H1 (cell line): ENCODE data around the gene RPL37A. TPM values are rescaled to one million over a fixed set of nuclear protein-coding genes. Genes with fewer than 3 reads are reported as not detected.

Source experiments
- CTCF ChIA-PET: fragments of 300-600 bp; sonication (Branson Sonifier 250); formaldehyde crosslinking; loops from one replicate; lab custom pipeline; 2021; ENCODE audit not compliant: partially characterized antibody; lab: Charles Lee
- POLR2A ChIA-PET: fragments of 300-600 bp; sonication (Branson Sonifier 250); formaldehyde crosslinking; loops from one replicate; lab custom pipeline; 2021; ENCODE audit warnings: inconsistent platforms; ENCODE audit not compliant: partially characterized antibody; lab: Charles Lee
- DNase-seq, 2 experiments: peaks; one replicate each; pipeline versions ENCODE4 v3.0.0 to v3.0.0-alpha.2; 2010 to 2022; ENCODE audit warnings: low spot score in 2 of 2, low read depth in 1 of 2, mixed read lengths in 1 of 2
- FAIRE-seq: peaks from 2 replicates; lab custom pipeline; 2011; peaks lifted over from hg19 to GRCh38; lab: Jason Lieb, UNC
- H2AFZ ChIP-seq: 2 replicates; pipeline ENCODE4 v1.8.1; 2012; ENCODE audit warnings: low read length, inconsistent platforms
- H2AK5ac ChIP-seq: 2 replicates; pipeline ENCODE4 v1.6.1; 2013; ENCODE audit warnings: low read depth, low read length
- H2BK120ac ChIP-seq: replicated peaks from 2 replicates; pipeline ENCODE3; 2013; ENCODE audit warnings: low read depth, low read length, inconsistent platforms
- H2BK12ac ChIP-seq: 2 replicates; pipeline ENCODE4 v1.6.1; 2013; ENCODE audit warnings: low read depth, low read length
- H2BK15ac ChIP-seq: 2 replicates; pipeline ENCODE4 v1.6.1; 2013; ENCODE audit warnings: low read length
- H2BK20ac ChIP-seq: 2 replicates; pipeline ENCODE4 v1.6.1; 2013; ENCODE audit warnings: low read length
- H2BK5ac ChIP-seq: 2 replicates; pipeline ENCODE4 v1.6.1; 2013; ENCODE audit warnings: low read depth, low read length
- H3K14ac ChIP-seq: 2 replicates; pipeline ENCODE4 v1.6.1; 2013; ENCODE audit warnings: inconsistent platforms; ENCODE audit not compliant: insufficient read length
- H3K18ac ChIP-seq: 2 replicates; pipeline ENCODE4 v1.6.1; 2013; ENCODE audit warnings: low read length; ENCODE audit errors: extremely low read depth
- H3K23ac ChIP-seq: 2 replicates; pipeline ENCODE4 v1.6.1; 2013; ENCODE audit warnings: inconsistent platforms; ENCODE audit not compliant: insufficient read length
- H3K23me2 ChIP-seq: 2 replicates; pipeline ENCODE4 v1.6.1; 2013; ENCODE audit warnings: low read depth, low read length
- H3K27ac ChIP-seq: 2 replicates; pipeline ENCODE4 v1.6.1; 2011; ENCODE audit warnings: low read depth, low read length, inconsistent platforms
- H3K27me3 ChIP-seq, 4 experiments: replicated peaks in 1 of 4; 1 replicate in 1 of 4; 2 replicates in 3 of 4; pipeline versions ENCODE4 v1.6.1 to v1.8.1; 2011 to 2013; ENCODE audit warnings: low read length in 3 of 4, mild to moderate bottlenecking in 3 of 4, inconsistent platforms in 2 of 4, mixed read lengths in 2 of 4, moderate library complexity in 1 of 4; ENCODE audit not compliant: control insufficient read depth in 3 of 4, insufficient read depth in 3 of 4; ENCODE audit errors: extremely low read depth in 1 of 4
- H3K36me3 ChIP-seq, 4 experiments: 2 replicates each; pipeline versions ENCODE4 v1.6.1 to v1.8.1; 2011 to 2013; ENCODE audit warnings: mild to moderate bottlenecking in 4 of 4, low read length in 3 of 4, moderate library complexity in 2 of 4, control low read depth in 1 of 4, inconsistent platforms in 1 of 4; ENCODE audit not compliant: insufficient read depth in 4 of 4, control insufficient read depth in 2 of 4
- H3K4ac ChIP-seq: replicated peaks from 2 replicates; pipeline ENCODE3; 2013; ENCODE audit warnings: low read length, low read depth, mixed read lengths, inconsistent platforms; ENCODE audit not compliant: insufficient read length
- H3K4me1 ChIP-seq, 4 experiments: replicated peaks in 1 of 4; 1 replicate in 1 of 4; 2 replicates in 3 of 4; pipeline versions ENCODE4 v1.6.1 to v1.8.1; 2011 to 2013; ENCODE audit warnings: low read length in 3 of 4, inconsistent platforms in 2 of 4, mixed read lengths in 1 of 4; ENCODE audit not compliant: insufficient read depth in 4 of 4, control insufficient read depth in 3 of 4
- H3K4me2 ChIP-seq, 2 experiments: 2 replicates each; pipeline versions ENCODE4 v1.6.1 to v1.8.1; 2011 to 2013; ENCODE audit warnings: low read depth in 2 of 2, low read length in 2 of 2, control low read depth in 1 of 2, inconsistent platforms in 1 of 2, mild to moderate bottlenecking in 1 of 2; ENCODE audit not compliant: insufficient read depth in 1 of 2
- H3K4me3 ChIP-seq, 4 experiments: fragments of 200-600, 300-600 bp in 1 of 4; sonication (generic), shearing (Covaris generic), sonication (Bioruptor Twin) in 1 of 4; 2 replicates each; pipeline versions ENCODE4 v1.5.1 to v1.8.1; 2011 to 2016; ENCODE audit warnings: low read length in 4 of 4, low read depth in 3 of 4, control low read depth in 2 of 4, inconsistent platforms in 2 of 4, mild to moderate bottlenecking in 2 of 4, mixed read lengths in 1 of 4, moderate library complexity in 1 of 4; ENCODE audit not compliant: insufficient read depth in 2 of 4; ENCODE audit errors: extremely low read depth in 1 of 4
- H3K56ac ChIP-seq: replicated peaks from 2 replicates; pipeline ENCODE3; 2013; ENCODE audit warnings: low read depth, mild to moderate bottlenecking, mixed read lengths, low read length, inconsistent platforms; ENCODE audit not compliant: insufficient read length
- H3K79me1 ChIP-seq: 2 replicates; pipeline ENCODE4 v1.6.1; 2013; ENCODE audit warnings: low read depth, low read length, control low read depth
- H3K79me2 ChIP-seq, 2 experiments: 2 replicates each; pipeline versions ENCODE4 v1.6.1 to v1.8.1; 2012 to 2013; ENCODE audit warnings: low read length in 2 of 2, mild to moderate bottlenecking in 2 of 2, inconsistent platforms in 1 of 2; ENCODE audit not compliant: insufficient read depth in 2 of 2, control insufficient read depth in 1 of 2
- H3K9ac ChIP-seq, 4 experiments: replicated peaks in 1 of 4; 1 replicate in 1 of 4; 2 replicates in 3 of 4; pipeline versions ENCODE4 v1.6.1 to v1.8.1; 2011 to 2013; ENCODE audit warnings: low read depth in 3 of 4, low read length in 3 of 4, control low read depth in 2 of 4, mild to moderate bottlenecking in 2 of 4, moderate library complexity in 2 of 4, inconsistent platforms in 1 of 4; ENCODE audit errors: extremely low read depth in 1 of 4
- H3K9me3 ChIP-seq, 2 experiments: 2 replicates each; pipeline versions ENCODE4 v1.6.1 to v1.8.1; 2012 to 2013; ENCODE audit warnings: mild to moderate bottlenecking in 2 of 2, moderate library complexity in 2 of 2, control low read depth in 1 of 2, inconsistent platforms in 1 of 2, low read depth in 1 of 2, low read length in 1 of 2, mixed read lengths in 1 of 2; ENCODE audit not compliant: insufficient read depth in 2 of 2
- H4K20me1 ChIP-seq, 2 experiments: replicated peaks in 1 of 2; 2 replicates each; pipeline versions ENCODE3 to v1.8.1; 2011 to 2013; ENCODE audit warnings: inconsistent platforms in 2 of 2, low read length in 2 of 2, mild to moderate bottlenecking in 1 of 2; ENCODE audit not compliant: insufficient read depth in 2 of 2, control insufficient read depth in 1 of 2
- H4K5ac ChIP-seq: 2 replicates; pipeline ENCODE4 v1.6.1; 2013; ENCODE audit warnings: low read length, low read depth, mixed read lengths, inconsistent platforms; ENCODE audit not compliant: insufficient read length
- H4K8ac ChIP-seq: 2 replicates; pipeline ENCODE4 v1.8.0; 2013; ENCODE audit warnings: mild to moderate bottlenecking, moderate library complexity, low read length, inconsistent platforms; ENCODE audit not compliant: insufficient read depth; ENCODE audit errors: extremely low read depth
- H4K91ac ChIP-seq: replicated peaks from 2 replicates; pipeline ENCODE3; 2013; ENCODE audit warnings: low read length, mixed read lengths, inconsistent platforms; ENCODE audit not compliant: insufficient read length
- KDM4A ChIP-seq: IDR thresholded peaks from one replicate; pipeline ENCODE4 v1.7.1; 2012; ENCODE audit warnings: low read depth, mild to moderate bottlenecking, moderate library complexity, low read length, inconsistent platforms; ENCODE audit not compliant: severe bottlenecking
- WGBS, 2 experiments: shearing (Covaris generic) in 1 of 2; methylation state at CpG; one replicate each; pipeline versions ENCODE4 v1.1.6 to v1.1.7; 2013 to 2015; ENCODE audit warnings: low lambda C conversion rate in 2 of 2, mixed read lengths in 2 of 2, inconsistent platforms in 1 of 2, low coverage in 1 of 2, missing lambda C conversion rate in 1 of 2; ENCODE audit not compliant: insufficient replicate concordance in 2 of 2, insufficient coverage in 1 of 2, insufficient read length in 1 of 2; ENCODE audit errors: extremely low coverage in 1 of 2, missing lambda C conversion rate in 1 of 2; 5-methylcytosine and 5-hydroxymethylcytosine counted together
- polyA plus RNA-seq, 7 experiments: library from polyadenylated mRNA; depleted of rRNA in 3 of 7; stranded (reverse) in 5 of 7; unstranded in 2 of 7; fragments of >200 nt in 5 of 7; fragments of 200-250 nt in 2 of 7; gene quantifications; 1 replicate in 5 of 7; 2 replicates in 1 of 7; 4 replicates in 1 of 7; pipeline versions ENCODE4 v1.2.1 to v1.2.3, GENCODE V29; 2011 to 2013; ENCODE audit warnings: missing spikeins in 2 of 7, mixed read lengths in 2 of 7
- total RNA-seq: library from RNA; stranded (reverse); fragmentation: NEBNext Ultra II Directional; extraction: Animal tissue kit (Norgen Biotek cat#: 25700); gene quantifications from 2 replicates; pipeline ENCODE4 v1.2.1, GENCODE V29; 2021

Gene RPL37A
- total and polyA plus RNA-seq, 2 of the 8 experiments (the other 6 are each of a cell fraction or from before 2014, with no cell fraction given): 1,737 to 3,180 TPM

DNA sequence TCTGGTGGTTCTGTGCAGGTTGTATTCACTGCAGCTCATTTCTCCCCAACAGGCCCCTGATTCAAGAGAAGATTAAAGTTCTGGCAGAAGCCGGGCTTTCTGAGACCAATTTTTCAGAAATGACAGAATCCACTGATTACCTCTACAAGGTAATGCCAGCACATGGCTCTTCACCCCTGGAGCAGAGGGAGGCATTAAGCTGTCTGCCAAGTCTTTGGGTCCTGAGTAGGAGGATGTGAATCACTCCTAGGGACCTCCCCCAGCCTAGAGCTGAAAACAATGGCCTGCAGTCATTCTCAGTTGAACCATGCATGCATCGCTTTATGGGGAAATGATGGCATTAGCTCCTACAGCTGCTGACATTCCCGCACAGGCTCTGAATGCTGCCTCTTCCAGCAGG, 20.5 kb upstream of the RPL37A start:
- Histone ChIP-seq H3K9ac (no peak overlapping the region), H4K8ac (no peak overlapping the region), H4K5ac (no peak overlapping the region), H3K9me3 (no peaks in the 10 kb centered on the region), H3K79me1 (no peaks in the 10 kb centered on the region), H3K27me3 (no peaks in the 10 kb centered on the region; a peak in 1 of 7 replicates), H2BK5ac (no peak overlapping the region), H3K36me3 (peaks cover 0 to 14% (median 1%) of the 10 kb centered on the region in 4 experiments; a peak in 3 of 8 replicates), H3K4me2 (no peak overlapping the region), H2AFZ (no peak overlapping the region), H3K27ac (no peak overlapping the region), H3K56ac (no peak overlapping the region), H3K4me1 (no peaks in the 10 kb centered on the region), H3K23me2 (no peaks in the 10 kb centered on the region), H3K18ac (no peak overlapping the region), H2BK15ac (no peak overlapping the region), H3K14ac (no peak overlapping the region), H2BK120ac (no peak overlapping the region), H2BK12ac (no peak overlapping the region), H3K23ac (no peak overlapping the region), H4K20me1 (peaks cover 0 to 2% of the 10 kb centered on the region in 2 experiments), H3K79me2 (no peaks in the 10 kb centered on the region), H2AK5ac (no peak overlapping the region), H4K91ac (no peak overlapping the region), H3K4ac (no peak overlapping the region), H2BK20ac (no peak overlapping the region), H3K4me3 (no peak overlapping the region)
- no peak for FAIRE-seq
- no peak for DNase-seq
- 91% methylated on average over 3 of the region's 3 CpGs; no CpG with 5 or more reads in 1 of the 2 experiments for WGBS, 2 experiments
- POLR2A ChIA-PET: interaction anchor here (0.8 to 1.2 kb wide), 3 partner anchors 20 to 26 kb away, joined by 3 to 4 read pairs (median 4); partner anchors contain the start of gene RPL37A
- CTCF ChIA-PET: interaction anchor here (0.7 to 2.0 kb wide), 4 partner anchors 13 to 43 kb away, joined by 3 to 7 read pairs (median 4); no protein-coding TSS in a partner anchor
- TF ChIP-seq KDM4A: no peak
